ENCODE data around the gene GALNS.

GALNS gene

DNA sequence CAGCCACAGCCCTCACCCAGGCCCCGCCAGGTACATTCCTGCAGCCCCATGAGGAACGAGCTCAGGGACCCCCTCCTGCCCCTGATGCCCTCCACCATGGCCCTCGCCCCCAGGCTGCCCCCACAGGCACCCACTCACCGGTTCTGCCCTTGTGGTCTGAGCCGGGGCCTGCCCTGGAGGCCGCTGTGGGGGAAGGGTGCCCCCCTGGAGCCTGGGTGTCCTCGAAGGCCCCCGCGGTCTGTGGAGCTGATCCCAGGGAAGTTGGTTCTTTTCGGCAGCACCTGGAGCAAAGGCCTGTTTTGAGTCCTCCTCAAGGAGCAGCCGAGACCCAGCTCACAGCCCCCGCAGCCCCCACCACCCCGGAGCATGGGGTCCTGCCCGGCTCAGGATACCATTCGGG, 7.4 kb upstream of the GALNS start:
- Histone ChIP-seq H4K20me1 (ENCODE audit: insufficient read depth, low read length) (no peaks in the 10 kb centered on the region), H3K36me3 (ENCODE audit: insufficient read depth, low read length) (peaks cover 25% of the 10 kb centered on the region), H3K4me3 (ENCODE audit: low read depth, low read length, poor library complexity, severe bottlenecking) (no peak overlapping the region), H3K27me3 (ENCODE audit: insufficient read depth, low read length) (peaks cover 4% of the 10 kb centered on the region; the same call in 1 of the 2 replicates), H3K79me2 (ENCODE audit: insufficient read depth, low read length) (no peaks in the 10 kb centered on the region), H3F3A (ENCODE audit: insufficient read depth, low read length) (no peaks in the 10 kb centered on the region), H3K9me2 (ENCODE audit: low read depth, low read length) (no peaks in the 10 kb centered on the region), H3K4me1 (ENCODE audit: insufficient read depth, low read length, severe bottlenecking) (peaks cover 11% of the 10 kb centered on the region), H3K4me2 (ENCODE audit: low read length) (no peak overlapping the region), H2AFZ (ENCODE audit: low read length) (no peak overlapping the region), H3K9me3 (ENCODE audit: low read length) (no peaks in the 10 kb centered on the region), H3K9ac (ENCODE audit: low read length) (no peak overlapping the region), H3K27ac (ENCODE audit: low read depth, low read length, poor library complexity, severe bottlenecking) (no peak overlapping the region)
- TF ChIP-seq, protein P1, sequence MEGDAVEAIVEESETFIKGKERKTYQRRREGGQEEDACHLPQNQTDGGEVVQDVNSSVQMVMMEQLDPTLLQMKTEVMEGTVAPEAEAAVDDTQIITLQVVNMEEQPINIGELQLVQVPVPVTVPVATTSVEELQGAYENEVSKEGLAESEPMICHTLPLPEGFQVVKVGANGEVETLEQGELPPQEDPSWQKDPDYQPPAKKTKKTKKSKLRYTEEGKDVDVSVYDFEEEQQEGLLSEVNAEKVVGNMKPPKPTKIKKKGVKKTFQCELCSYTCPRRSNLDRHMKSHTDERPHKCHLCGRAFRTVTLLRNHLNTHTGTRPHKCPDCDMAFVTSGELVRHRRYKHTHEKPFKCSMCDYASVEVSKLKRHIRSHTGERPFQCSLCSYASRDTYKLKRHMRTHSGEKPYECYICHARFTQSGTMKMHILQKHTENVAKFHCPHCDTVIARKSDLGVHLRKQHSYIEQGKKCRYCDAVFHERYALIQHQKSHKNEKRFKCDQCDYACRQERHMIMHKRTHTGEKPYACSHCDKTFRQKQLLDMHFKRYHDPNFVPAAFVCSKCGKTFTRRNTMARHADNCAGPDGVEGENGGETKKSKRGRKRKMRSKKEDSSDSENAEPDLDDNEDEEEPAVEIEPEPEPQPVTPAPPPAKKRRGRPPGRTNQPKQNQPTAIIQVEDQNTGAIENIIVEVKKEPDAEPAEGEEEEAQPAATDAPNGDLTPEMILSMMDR (IDR thresholded peaks at IDR 0.05; ENCODE audit: low read length), result no peak
- TF ChIP-seq EZH2 (IDR thresholded peaks at IDR 0.05; ENCODE audit: borderline replicate concordance, low read length), result no peak

- Histone ChIP-seq H2AFZ (ENCODE audit: low read length) (no peak overlapping the region), H3K4me2 (ENCODE audit: low read length) (no peak overlapping the region), H4K20me1 (ENCODE audit: insufficient read depth, low read length) (no peaks in the 10 kb centered on the region), H3K9ac (ENCODE audit: low read length) (no peak overlapping the region), H3K9me2 (ENCODE audit: low read depth, low read length) (no peaks in the 10 kb centered on the region), H3K27ac (ENCODE audit: low read depth, low read length, poor library complexity, severe bottlenecking) (no peak overlapping the region), H3K4me1 (ENCODE audit: insufficient read depth, low read length, severe bottlenecking) (peaks cover 17% of the 10 kb centered on the region), H3K9me3 (ENCODE audit: low read length) (no peaks in the 10 kb centered on the region), H3K36me3 (ENCODE audit: insufficient read depth, low read length) (peaks cover 31% of the 10 kb centered on the region), H3K27me3 (ENCODE audit: insufficient read depth, low read length) (peaks cover 4% of the 10 kb centered on the region; the same call in 1 of the 2 replicates), H3K79me2 (ENCODE audit: insufficient read depth, low read length) (no peaks in the 10 kb centered on the region), H3F3A (ENCODE audit: insufficient read depth, low read length) (no peaks in the 10 kb centered on the region), H3K4me3 (ENCODE audit: low read depth, low read length, poor library complexity, severe bottlenecking) (no peak overlapping the region)
- TF ChIP-seq, protein P1 (IDR thresholded peaks at IDR 0.05; ENCODE audit: low read length), result no peak
- TF ChIP-seq EZH2 (IDR thresholded peaks at IDR 0.05; ENCODE audit: borderline replicate concordance, low read length), result no peak
These were observed 6.7 kb upstream of the GALNS start for GRCh38 chr16:88863426-88863825.

GRCh38 chr16:88862968-88863367, 6.2 kb upstream of the GALNS start:
- Histone ChIP-seq H3K27me3 (ENCODE audit: insufficient read depth, low read length) (peaks cover 4% of the 10 kb centered on the region; the same call in 1 of the 2 replicates), H3K36me3 (ENCODE audit: insufficient read depth, low read length) (peaks cover 31% of the 10 kb centered on the region), H2AFZ (ENCODE audit: low read length) (no peak overlapping the region), H3K9me3 (ENCODE audit: low read length) (no peaks in the 10 kb centered on the region), H3K27ac (ENCODE audit: low read depth, low read length, poor library complexity, severe bottlenecking) (no peak overlapping the region), H3K79me2 (ENCODE audit: insufficient read depth, low read length) (no peaks in the 10 kb centered on the region), H3K4me1 (ENCODE audit: insufficient read depth, low read length, severe bottlenecking) (peaks cover 21% of the 10 kb centered on the region), H3K4me2 (ENCODE audit: low read length) (no peak overlapping the region), H3K4me3 (ENCODE audit: low read depth, low read length, poor library complexity, severe bottlenecking) (no peak overlapping the region), H3F3A (ENCODE audit: insufficient read depth, low read length) (no peaks in the 10 kb centered on the region), H3K9ac (ENCODE audit: low read length) (no peak overlapping the region), H4K20me1 (ENCODE audit: insufficient read depth, low read length) (no peaks in the 10 kb centered on the region), H3K9me2 (ENCODE audit: low read depth, low read length) (no peaks in the 10 kb centered on the region)
- no peak for TF ChIP-seq EZH2 (IDR thresholded peaks at IDR 0.05; ENCODE audit: borderline replicate concordance, low read length)
- TF ChIP-seq, protein P1 (IDR thresholded peaks at IDR 0.05; ENCODE audit: low read length), result no peak

Data from OCI-LY1 (cell line).